H1 (cell line): Measurements from ENCODE around the gene EYA4. TPM values are rescaled to one million over a fixed set of nuclear protein-coding genes. Genes with fewer than 3 reads are reported as not detected.

ENCODE experiments used
- CTCF ChIA-PET: fragments of 300-600 bp; sonication (Branson Sonifier 250); formaldehyde crosslinking; loops from one replicate; lab custom pipeline; 2021; ENCODE audit not compliant: partially characterized antibody; lab: Charles Lee
- POLR2A ChIA-PET: fragments of 300-600 bp; sonication (Branson Sonifier 250); formaldehyde crosslinking; loops from one replicate; lab custom pipeline; 2021; ENCODE audit warnings: inconsistent platforms; ENCODE audit not compliant: partially characterized antibody; lab: Charles Lee
- DNase-seq, 2 experiments: peaks; one replicate each; pipeline versions ENCODE4 v3.0.0 to v3.0.0-alpha.2; 2010 to 2022; ENCODE audit warnings: low spot score in 2 of 2, low read depth in 1 of 2, mixed read lengths in 1 of 2
- FAIRE-seq: peaks from 2 replicates; lab custom pipeline; 2011; peaks lifted over from hg19 to GRCh38; lab: Jason Lieb, UNC
- H2AFZ ChIP-seq: 2 replicates; pipeline ENCODE4 v1.8.1; 2012; ENCODE audit warnings: low read length, inconsistent platforms
- H2AK5ac ChIP-seq: 2 replicates; pipeline ENCODE4 v1.6.1; 2013; ENCODE audit warnings: low read depth, low read length
- H2BK120ac ChIP-seq: replicated peaks from 2 replicates; pipeline ENCODE3; 2013; ENCODE audit warnings: low read depth, low read length, inconsistent platforms
- H2BK12ac ChIP-seq: 2 replicates; pipeline ENCODE4 v1.6.1; 2013; ENCODE audit warnings: low read depth, low read length
- H2BK15ac ChIP-seq: 2 replicates; pipeline ENCODE4 v1.6.1; 2013; ENCODE audit warnings: low read length
- H2BK20ac ChIP-seq: 2 replicates; pipeline ENCODE4 v1.6.1; 2013; ENCODE audit warnings: low read length
- H2BK5ac ChIP-seq: 2 replicates; pipeline ENCODE4 v1.6.1; 2013; ENCODE audit warnings: low read depth, low read length
- H3K14ac ChIP-seq: 2 replicates; pipeline ENCODE4 v1.6.1; 2013; ENCODE audit warnings: inconsistent platforms; ENCODE audit not compliant: insufficient read length
- H3K18ac ChIP-seq: 2 replicates; pipeline ENCODE4 v1.6.1; 2013; ENCODE audit warnings: low read length; ENCODE audit errors: extremely low read depth
- H3K23ac ChIP-seq: 2 replicates; pipeline ENCODE4 v1.6.1; 2013; ENCODE audit warnings: inconsistent platforms; ENCODE audit not compliant: insufficient read length
- H3K23me2 ChIP-seq: 2 replicates; pipeline ENCODE4 v1.6.1; 2013; ENCODE audit warnings: low read depth, low read length
- H3K27ac ChIP-seq: 2 replicates; pipeline ENCODE4 v1.6.1; 2011; ENCODE audit warnings: low read depth, low read length, inconsistent platforms
- H3K27me3 ChIP-seq, 4 experiments: replicated peaks in 1 of 4; 1 replicate in 1 of 4; 2 replicates in 3 of 4; pipeline versions ENCODE4 v1.6.1 to v1.8.1; 2011 to 2013; ENCODE audit warnings: low read length in 3 of 4, mild to moderate bottlenecking in 3 of 4, inconsistent platforms in 2 of 4, mixed read lengths in 2 of 4, moderate library complexity in 1 of 4; ENCODE audit not compliant: control insufficient read depth in 3 of 4, insufficient read depth in 3 of 4; ENCODE audit errors: extremely low read depth in 1 of 4
- H3K36me3 ChIP-seq, 4 experiments: 2 replicates each; pipeline versions ENCODE4 v1.6.1 to v1.8.1; 2011 to 2013; ENCODE audit warnings: mild to moderate bottlenecking in 4 of 4, low read length in 3 of 4, moderate library complexity in 2 of 4, control low read depth in 1 of 4, inconsistent platforms in 1 of 4; ENCODE audit not compliant: insufficient read depth in 4 of 4, control insufficient read depth in 2 of 4
- H3K4ac ChIP-seq: replicated peaks from 2 replicates; pipeline ENCODE3; 2013; ENCODE audit warnings: low read length, low read depth, mixed read lengths, inconsistent platforms; ENCODE audit not compliant: insufficient read length
- H3K4me1 ChIP-seq, 4 experiments: replicated peaks in 1 of 4; 1 replicate in 1 of 4; 2 replicates in 3 of 4; pipeline versions ENCODE4 v1.6.1 to v1.8.1; 2011 to 2013; ENCODE audit warnings: low read length in 3 of 4, inconsistent platforms in 2 of 4, mixed read lengths in 1 of 4; ENCODE audit not compliant: insufficient read depth in 4 of 4, control insufficient read depth in 3 of 4
- H3K4me2 ChIP-seq, 2 experiments: 2 replicates each; pipeline versions ENCODE4 v1.6.1 to v1.8.1; 2011 to 2013; ENCODE audit warnings: low read depth in 2 of 2, low read length in 2 of 2, control low read depth in 1 of 2, inconsistent platforms in 1 of 2, mild to moderate bottlenecking in 1 of 2; ENCODE audit not compliant: insufficient read depth in 1 of 2
- H3K4me3 ChIP-seq, 4 experiments: fragments of 200-600, 300-600 bp in 1 of 4; sonication (generic), shearing (Covaris generic), sonication (Bioruptor Twin) in 1 of 4; 2 replicates each; pipeline versions ENCODE4 v1.5.1 to v1.8.1; 2011 to 2016; ENCODE audit warnings: low read length in 4 of 4, low read depth in 3 of 4, control low read depth in 2 of 4, inconsistent platforms in 2 of 4, mild to moderate bottlenecking in 2 of 4, mixed read lengths in 1 of 4, moderate library complexity in 1 of 4; ENCODE audit not compliant: insufficient read depth in 2 of 4; ENCODE audit errors: extremely low read depth in 1 of 4
- H3K56ac ChIP-seq: replicated peaks from 2 replicates; pipeline ENCODE3; 2013; ENCODE audit warnings: low read depth, mild to moderate bottlenecking, mixed read lengths, low read length, inconsistent platforms; ENCODE audit not compliant: insufficient read length
- H3K79me1 ChIP-seq: 2 replicates; pipeline ENCODE4 v1.6.1; 2013; ENCODE audit warnings: low read depth, low read length, control low read depth
- H3K79me2 ChIP-seq, 2 experiments: 2 replicates each; pipeline versions ENCODE4 v1.6.1 to v1.8.1; 2012 to 2013; ENCODE audit warnings: low read length in 2 of 2, mild to moderate bottlenecking in 2 of 2, inconsistent platforms in 1 of 2; ENCODE audit not compliant: insufficient read depth in 2 of 2, control insufficient read depth in 1 of 2
- H3K9ac ChIP-seq, 4 experiments: replicated peaks in 1 of 4; 1 replicate in 1 of 4; 2 replicates in 3 of 4; pipeline versions ENCODE4 v1.6.1 to v1.8.1; 2011 to 2013; ENCODE audit warnings: low read depth in 3 of 4, low read length in 3 of 4, control low read depth in 2 of 4, mild to moderate bottlenecking in 2 of 4, moderate library complexity in 2 of 4, inconsistent platforms in 1 of 4; ENCODE audit errors: extremely low read depth in 1 of 4
- H3K9me3 ChIP-seq, 2 experiments: 2 replicates each; pipeline versions ENCODE4 v1.6.1 to v1.8.1; 2012 to 2013; ENCODE audit warnings: mild to moderate bottlenecking in 2 of 2, moderate library complexity in 2 of 2, control low read depth in 1 of 2, inconsistent platforms in 1 of 2, low read depth in 1 of 2, low read length in 1 of 2, mixed read lengths in 1 of 2; ENCODE audit not compliant: insufficient read depth in 2 of 2
- H4K20me1 ChIP-seq, 2 experiments: replicated peaks in 1 of 2; 2 replicates each; pipeline versions ENCODE3 to v1.8.1; 2011 to 2013; ENCODE audit warnings: inconsistent platforms in 2 of 2, low read length in 2 of 2, mild to moderate bottlenecking in 1 of 2; ENCODE audit not compliant: insufficient read depth in 2 of 2, control insufficient read depth in 1 of 2
- H4K5ac ChIP-seq: 2 replicates; pipeline ENCODE4 v1.6.1; 2013; ENCODE audit warnings: low read length, low read depth, mixed read lengths, inconsistent platforms; ENCODE audit not compliant: insufficient read length
- H4K8ac ChIP-seq: 2 replicates; pipeline ENCODE4 v1.8.0; 2013; ENCODE audit warnings: mild to moderate bottlenecking, moderate library complexity, low read length, inconsistent platforms; ENCODE audit not compliant: insufficient read depth; ENCODE audit errors: extremely low read depth
- H4K91ac ChIP-seq: replicated peaks from 2 replicates; pipeline ENCODE3; 2013; ENCODE audit warnings: low read length, mixed read lengths, inconsistent platforms; ENCODE audit not compliant: insufficient read length
- ASH2L ChIP-seq: fragments of 200-600, 300-600 bp; sonication (generic); IDR thresholded peaks from one replicate; pipeline ENCODE4 v1.7.1; 2017; ENCODE audit warnings: low read length
- CBX8 ChIP-seq: fragments of 300-800, 300-1000 bp; sonication (generic); IDR thresholded peaks from 2 replicates; pipeline ENCODE4 v1.7.1; 2016; ENCODE audit warnings: low read depth, low read length, borderline replicate concordance
- EP300 ChIP-seq, 2 experiments: IDR thresholded peaks; 1 replicate in 1 of 2; 2 replicates in 1 of 2; pipeline ENCODE4 v1.6.1; 2011 to 2012; ENCODE audit warnings: low read depth in 2 of 2, low read length in 2 of 2, mild to moderate bottlenecking in 2 of 2, borderline replicate concordance in 1 of 2, inconsistent platforms in 1 of 2, moderate library complexity in 1 of 2
- FOSL1 ChIP-seq: IDR thresholded peaks from 2 replicates; pipeline ENCODE4 v1.6.1; 2011; ENCODE audit warnings: mild to moderate bottlenecking, low read depth, low read length, moderate library complexity; ENCODE audit not compliant: insufficient read depth
- JUND ChIP-seq: IDR thresholded peaks from 2 replicates; pipeline ENCODE4 v1.6.1; 2011; ENCODE audit warnings: mild to moderate bottlenecking, improper control_type of control experiment, low read length
- SIX5 ChIP-seq: IDR thresholded peaks from 2 replicates; pipeline ENCODE4 v1.6.1; 2011; ENCODE audit warnings: mild to moderate bottlenecking, low read depth, low read length
- SUZ12 ChIP-seq: fragments of 200-600 bp; sonication (generic); IDR thresholded peaks from 2 replicates; pipeline ENCODE4 v1.6.1; 2012; ENCODE audit warnings: mild to moderate bottlenecking, inconsistent platforms, low read length, moderate library complexity, mixed read lengths
- polyA plus RNA-seq, 7 experiments: library from polyadenylated mRNA; depleted of rRNA in 3 of 7; stranded (reverse) in 5 of 7; unstranded in 2 of 7; fragments of >200 nt in 5 of 7; fragments of 200-250 nt in 2 of 7; gene quantifications; 1 replicate in 5 of 7; 2 replicates in 1 of 7; 4 replicates in 1 of 7; pipeline versions ENCODE4 v1.2.1 to v1.2.3, GENCODE V29; 2011 to 2013; ENCODE audit warnings: missing spikeins in 2 of 7, mixed read lengths in 2 of 7
- total RNA-seq: library from RNA; stranded (reverse); fragmentation: NEBNext Ultra II Directional; extraction: Animal tissue kit (Norgen Biotek cat#: 25700); gene quantifications from 2 replicates; pipeline ENCODE4 v1.2.1, GENCODE V29; 2021

EYA4 gene
- total and polyA plus RNA-seq, 2 of the 8 experiments (the other 6 are each of a cell fraction or from before 2014, with no cell fraction given), result 0.06 to 0.17 TPM

- Histone ChIP-seq H3K27ac (no peak overlapping the region), H3K79me2 (no peaks in the 10 kb centered on the region), H3K56ac (no peak overlapping the region), H3K4ac (no peak overlapping the region), H2BK120ac (no peak overlapping the region), H3K4me2 (no peak overlapping the region), H3K4me1 (peaks cover 0 to 4% (median 1%) of the 10 kb centered on the region in 4 experiments; a peak in 1 of 7 replicates), H4K8ac (no peak overlapping the region), H3K4me3 (no peak overlapping the region), H3K14ac (no peak overlapping the region), H3K36me3 (no peaks in the 10 kb centered on the region), H2BK12ac (no peak overlapping the region), H3K18ac (no peak overlapping the region), H4K5ac (no peak overlapping the region), H3K9me3 (no peaks in the 10 kb centered on the region), H3K23ac (no peak overlapping the region), H2AFZ (no peak overlapping the region), H2AK5ac (no peak overlapping the region), H3K79me1 (no peaks in the 10 kb centered on the region), H4K20me1 (no peaks in the 10 kb centered on the region), H2BK15ac (no peak overlapping the region), H4K91ac (no peak overlapping the region), H3K23me2 (no peaks in the 10 kb centered on the region), H3K27me3 (no peaks in the 10 kb centered on the region), H2BK5ac (no peak overlapping the region), H3K9ac (no peak overlapping the region), H2BK20ac (no peak overlapping the region)
- ChIA-PET POLR2A (no interaction called here), CTCF (no interaction called here)
- no peak for FAIRE-seq
- DNase-seq, result no peak
- TF ChIP-seq SIX5 (no peak), FOSL1 (no peak), JUND (no peak), ASH2L (no peak), CBX8 (no peak), EP300 (IDR thresholded peaks at IDR 0.05; ENCODE audit: borderline replicate concordance in 1 of 2, low read depth in 2 of 2, low read length in 2 of 2) (no peak), SUZ12 (no peak)
These were observed 155.8 kb downstream of the EYA4 start for GRCh38 chr6:133396984-133397348.
